HL-60 (cell line): Measurements from ENCODE around the gene CCDC88B.

Source experiments
- CTCF ChIP-seq: IDR thresholded peaks from one replicate; pipeline ENCODE4 v1.5.1; 2011; ENCODE audit warnings: low read length, control low read depth, inconsistent platforms; ENCODE audit not compliant: insufficient read depth
- GABPA ChIP-seq: IDR thresholded peaks from 2 replicates; pipeline ENCODE4 v1.6.1; 2012; ENCODE audit warnings: low read depth
- POLR2AphosphoS5 ChIP-seq: IDR thresholded peaks from 2 replicates; pipeline ENCODE4 v1.6.1; 2012; ENCODE audit warnings: low read depth
- SPI1 ChIP-seq: IDR thresholded peaks from 2 replicates; pipeline ENCODE4 v1.6.1; 2012; ENCODE audit warnings: low read depth, mild to moderate bottlenecking, borderline replicate concordance

GRCh38 chr11:64297699-64298358, 42.2 kb upstream of the CCDC88B start:
- TF ChIP-seq SPI1 = no peak
- no peak for TF ChIP-seq CTCF
- no peak for TF ChIP-seq POLR2AphosphoS5
- no peak for TF ChIP-seq GABPA
